Brain pericyte (primary cell): ENCODE results near the gene CALML3.

ENCODE experiments used
- DNase-seq: peaks from one replicate; pipeline ENCODE4 v3.0.0-alpha.2; 2012; ENCODE audit warnings: low read depth, low spot score

CALML3 gene

GRCh38 chr10:5525561-5526341, 990 bp downstream of the CALML3 start:
- no peak for DNase-seq

- no peak for DNase-seq
Observed at GRCh38 chr10:5526691-5527331, 2.0 kb downstream of the CALML3 start.

- DNase-seq: no peak
Observed at GRCh38 chr10:5527332-5528200, 2.8 kb downstream of the CALML3 start.

- no peak for DNase-seq
Observed at GRCh38 chr10:5528989-5529701, 4.4 kb downstream of the CALML3 start.

- DNase-seq: no peak
Observed at GRCh38 chr10:5529702-5530411, 5.1 kb downstream of the CALML3 start.

- no peak for DNase-seq
Observed at GRCh38 chr10:5530412-5530806, 5.6 kb downstream of the CALML3 start.

- DNase-seq: no peak
Observed at GRCh38 chr10:5530846-5531557, 6.2 kb downstream of the CALML3 start.

- no peak for DNase-seq
Observed at GRCh38 chr10:5531558-5532306, 7.0 kb downstream of the CALML3 start.

- no peak for DNase-seq
Observed at GRCh38 chr10:5532307-5532605, 7.5 kb downstream of the CALML3 start.

GRCh38 chr10:5532618-5533097, 7.9 kb downstream of the CALML3 start:
- DNase-seq: no peak

- no peak for DNase-seq
Observed at GRCh38 chr10:5533098-5533731, 8.5 kb downstream of the CALML3 start.

GRCh38 chr10:5534051-5534821, 9.5 kb downstream of the CALML3 start:
- DNase-seq: no peak

- DNase-seq: no peak
Observed at GRCh38 chr10:5534880-5535856, 10.4 kb downstream of the CALML3 start.

- no peak for DNase-seq
Observed at GRCh38 chr10:5536486-5537081, 11.8 kb downstream of the CALML3 start.

- DNase-seq: no peak
Observed at GRCh38 chr10:5537684-5538083, 12.9 kb downstream of the CALML3 start.

- no peak for DNase-seq
Observed at GRCh38 chr10:5538446-5538845, 13.7 kb downstream of the CALML3 start.
